GM10248 (cell line): ENCODE results near the gene GCH1.
"Not testable (repeated sequence)": the region's sequence is repeated elsewhere in the genome, so short reads cannot be mapped to it uniquely, and the experiment has no call there.

Experiments used
- CTCF ChIA-PET: fragments of 300-600 bp; sonication (Branson Sonifier 250); formaldehyde crosslinking; extraction: SDS; loops from one replicate; lab custom pipeline; 2021; ENCODE audit warnings: antibody characterized with exemption; lab: Yijun Ruan, JAX
- POLR2A ChIA-PET: fragments of 350-650 bp; sonication (Branson Sonifier 250); formaldehyde crosslinking; extraction: SDS; loops from one replicate; lab custom pipeline; 2020; ENCODE audit warnings: antibody characterized with exemption; lab: Yijun Ruan, JAX
- DNase-seq: peaks from one replicate; pipeline ENCODE4 v3.0.0; 2012; ENCODE audit errors: extremely low spot score
- TF ChIP-seq, protein P1 (sequence below): IDR thresholded peaks from 2 replicates; pipeline ENCODE4 v1.5.1; 2012; ENCODE audit warnings: mild to moderate bottlenecking, low read depth; ENCODE audit errors: extremely low read depth, missing control alignments, control extremely low read depth

The GCH1 gene

DNA sequence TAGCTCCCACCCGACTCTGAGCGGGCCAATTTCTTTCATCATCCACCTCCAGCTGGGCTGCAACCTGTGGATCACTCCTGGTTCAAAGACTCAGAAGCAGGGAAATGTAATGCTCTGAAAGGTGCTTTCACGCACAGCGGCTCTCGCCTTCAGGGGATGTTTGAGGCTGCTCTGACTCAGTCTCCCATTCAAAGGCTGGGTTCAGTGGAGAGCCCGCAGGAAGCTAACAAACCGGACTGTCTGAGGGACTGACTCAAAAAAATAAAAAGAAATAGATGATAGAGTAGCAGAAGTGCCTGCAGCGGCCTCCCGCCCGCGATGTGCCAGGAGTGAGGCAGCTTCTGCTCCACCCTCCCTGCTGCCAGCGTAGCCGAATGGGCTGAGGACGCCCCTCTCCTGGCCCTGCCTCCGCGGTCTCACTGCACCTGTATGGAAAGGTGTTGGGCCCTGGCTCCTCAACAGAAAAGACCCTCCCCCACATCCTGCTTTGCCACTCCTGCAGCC lies 98.0 kb downstream of the GCH1 start:
- DNase-seq, result no peak
- CTCF ChIA-PET, result interaction anchor here (0.6 to 7.9 kb wide), 23 partner anchors 9 to 354 kb away, joined by 3 to 79 read pairs (median 6); no protein-coding TSS in a partner anchor
- POLR2A ChIA-PET, result no interaction called here
- TF ChIP-seq, protein P1, sequence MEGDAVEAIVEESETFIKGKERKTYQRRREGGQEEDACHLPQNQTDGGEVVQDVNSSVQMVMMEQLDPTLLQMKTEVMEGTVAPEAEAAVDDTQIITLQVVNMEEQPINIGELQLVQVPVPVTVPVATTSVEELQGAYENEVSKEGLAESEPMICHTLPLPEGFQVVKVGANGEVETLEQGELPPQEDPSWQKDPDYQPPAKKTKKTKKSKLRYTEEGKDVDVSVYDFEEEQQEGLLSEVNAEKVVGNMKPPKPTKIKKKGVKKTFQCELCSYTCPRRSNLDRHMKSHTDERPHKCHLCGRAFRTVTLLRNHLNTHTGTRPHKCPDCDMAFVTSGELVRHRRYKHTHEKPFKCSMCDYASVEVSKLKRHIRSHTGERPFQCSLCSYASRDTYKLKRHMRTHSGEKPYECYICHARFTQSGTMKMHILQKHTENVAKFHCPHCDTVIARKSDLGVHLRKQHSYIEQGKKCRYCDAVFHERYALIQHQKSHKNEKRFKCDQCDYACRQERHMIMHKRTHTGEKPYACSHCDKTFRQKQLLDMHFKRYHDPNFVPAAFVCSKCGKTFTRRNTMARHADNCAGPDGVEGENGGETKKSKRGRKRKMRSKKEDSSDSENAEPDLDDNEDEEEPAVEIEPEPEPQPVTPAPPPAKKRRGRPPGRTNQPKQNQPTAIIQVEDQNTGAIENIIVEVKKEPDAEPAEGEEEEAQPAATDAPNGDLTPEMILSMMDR, result no peak

DNA sequence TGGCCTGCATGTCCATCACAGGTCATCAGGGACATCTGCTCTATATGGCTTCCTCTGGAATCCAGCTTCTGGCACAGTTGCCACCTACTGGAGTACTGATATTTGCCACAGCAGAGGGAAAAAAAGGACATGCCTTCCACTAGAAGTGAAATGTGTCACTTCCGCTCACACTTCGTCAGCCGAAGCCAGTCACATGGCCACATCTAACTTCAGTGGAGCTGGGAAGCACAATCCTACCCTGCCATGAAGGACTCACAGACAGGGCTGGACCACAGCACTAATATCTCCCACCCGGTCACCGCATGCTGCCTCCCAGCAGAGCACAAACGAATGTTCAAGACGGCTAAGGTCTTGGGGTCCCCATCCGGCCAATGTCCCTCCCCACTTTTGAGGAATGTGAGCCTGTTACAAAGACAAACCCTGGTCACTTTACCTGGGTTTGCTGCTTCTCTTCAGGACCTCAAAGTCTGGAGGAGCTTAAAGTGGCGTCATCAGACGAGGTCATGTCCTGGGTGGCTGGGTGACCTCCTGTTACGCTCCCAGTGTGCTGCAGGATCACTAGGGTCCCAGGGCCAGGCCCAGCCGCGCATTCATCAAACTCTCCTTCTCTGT lies 98.6 kb downstream of the GCH1 start:
- no peak for DNase-seq
- TF ChIP-seq, protein P1, result no peak
- ChIA-PET CTCF (interaction anchor here (0.6 to 7.9 kb wide), 15 partner anchors 10 to 239 kb away, joined by 3 to 79 read pairs (median 10); no protein-coding TSS in a partner anchor), POLR2A (no interaction called here)

DNA sequence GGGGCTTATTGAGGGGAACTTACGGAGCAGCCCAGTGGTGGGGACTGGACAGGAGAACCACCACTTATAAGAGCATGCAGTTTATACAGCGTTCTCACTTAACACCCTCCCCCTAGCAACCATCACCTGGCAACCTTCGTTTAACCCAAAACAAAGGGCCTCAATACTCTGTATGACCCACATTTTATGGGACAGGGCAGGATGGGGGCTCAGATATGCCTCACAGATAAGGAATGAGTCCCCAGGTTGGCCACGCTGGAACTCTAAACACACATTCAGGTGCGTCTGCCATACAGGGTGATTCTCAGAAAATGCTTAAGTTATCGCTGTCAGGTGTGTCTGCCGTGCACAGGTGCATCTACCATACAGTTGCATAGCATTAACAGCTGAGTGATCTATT lies 99.2 kb downstream of the GCH1 start:
- ChIA-PET CTCF (interaction anchor here (1.2 to 7.9 kb wide), 7 partner anchors 10 to 238 kb away, joined by 3 to 79 read pairs (median 25); no protein-coding TSS in a partner anchor), POLR2A (no interaction called here)
- TF ChIP-seq, protein P1, result no peak
- DNase-seq, result no peak

DNA sequence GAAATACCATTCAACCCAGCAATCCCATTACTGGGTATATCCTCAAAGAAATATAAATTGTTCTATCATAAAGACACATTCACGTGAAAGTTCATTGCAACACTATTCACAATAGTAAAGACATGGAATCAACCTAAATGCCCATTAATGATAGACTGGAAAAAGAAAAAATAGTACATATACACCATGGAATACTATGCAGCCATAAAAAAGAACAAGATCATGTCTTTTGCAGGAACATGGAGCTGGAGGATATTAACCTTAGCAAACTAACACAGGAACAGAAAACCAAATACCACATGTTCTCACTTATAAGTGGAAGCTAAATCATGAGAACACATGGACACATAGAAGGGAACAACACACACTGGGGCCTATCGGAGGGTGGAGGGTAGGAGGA lies 101.1 kb downstream of the GCH1 start:
- POLR2A ChIA-PET, DNase-seq, CTCF ChIA-PET: not testable (repeated sequence)

DNA sequence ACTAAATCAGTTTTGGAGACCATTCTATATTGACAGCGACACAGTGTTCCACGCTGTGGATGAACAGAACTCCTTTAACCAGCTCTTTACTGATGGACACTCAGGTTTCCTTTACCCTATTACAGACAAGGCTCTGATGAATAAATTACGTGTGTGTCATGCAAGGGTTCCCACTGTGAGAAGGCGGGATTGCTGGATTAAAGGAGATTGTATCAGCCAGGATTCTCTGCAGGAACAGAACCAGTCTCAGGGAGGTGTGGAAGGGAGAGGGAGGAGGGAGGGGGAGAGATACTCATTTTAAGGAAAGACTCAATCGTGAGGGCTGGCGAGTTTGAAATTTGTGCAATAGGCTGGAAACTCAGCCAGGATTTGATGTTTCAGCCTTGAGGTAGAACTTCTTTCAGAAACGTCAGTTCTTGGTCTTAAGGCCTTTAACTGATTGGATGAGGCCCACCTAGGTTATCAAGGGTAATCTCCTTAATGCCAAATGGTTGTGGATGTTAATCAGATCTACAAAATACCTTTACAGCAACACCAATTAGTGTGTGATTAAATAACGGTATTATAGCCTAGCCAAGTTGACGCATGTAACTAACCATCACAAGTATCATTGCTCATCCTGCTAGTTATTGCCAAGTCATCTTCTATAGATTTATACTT lies 104.0 kb downstream of the GCH1 start:
- TF ChIP-seq, protein P1, result no peak
- no peak for DNase-seq
- CTCF ChIA-PET, result no interaction called here
- POLR2A ChIA-PET, result no interaction called here

DNA sequence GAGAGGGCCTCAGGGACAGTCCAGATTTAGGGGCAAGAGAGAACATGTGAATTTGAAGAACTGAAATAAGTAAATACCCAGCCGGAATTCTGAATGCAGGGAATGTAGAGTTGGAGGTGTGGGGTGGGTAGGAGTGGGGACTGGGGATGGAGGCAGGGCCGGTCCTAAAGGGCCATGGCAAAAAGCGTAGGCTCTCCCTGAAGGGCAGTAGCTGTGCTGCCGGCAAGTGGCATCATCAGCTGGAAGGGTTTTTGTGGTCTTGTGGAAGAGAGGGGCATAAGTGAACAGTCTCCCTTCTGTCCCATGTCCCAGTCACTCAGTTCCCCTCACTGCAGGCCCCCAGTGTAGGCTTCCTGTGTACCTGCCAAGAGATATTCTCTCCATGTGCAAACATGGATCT lies 104.6 kb downstream of the GCH1 start:
- ChIA-PET POLR2A (no interaction called here), CTCF (interaction anchor here (4.8 to 8.8 kb wide), 2 partner anchors 8 to 22 kb away, joined by 39 to 79 read pairs; no protein-coding TSS in a partner anchor)
- TF ChIP-seq, protein P1, result no peak
- DNase-seq, result no peak

DNA sequence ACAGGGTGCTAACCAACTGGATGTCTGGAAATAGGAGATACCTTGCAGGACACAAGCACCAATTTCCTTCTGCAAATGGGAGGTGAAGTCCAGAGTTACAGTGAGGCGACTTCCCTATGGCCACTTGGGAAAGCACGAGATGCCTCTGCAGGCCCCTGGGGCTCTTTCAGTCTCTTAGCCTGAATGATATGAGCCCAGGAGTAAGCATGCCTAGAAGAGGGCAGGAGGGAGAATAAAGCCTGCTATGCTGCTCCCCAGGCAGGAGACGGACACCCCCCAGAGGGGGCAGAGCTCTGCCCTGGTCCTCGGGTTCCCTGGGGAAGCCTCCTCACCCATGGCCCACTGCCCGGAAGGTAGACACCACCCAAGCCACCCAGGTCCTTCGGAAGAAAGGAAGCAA lies 105.1 kb downstream of the GCH1 start:
- no peak for DNase-seq
- ChIA-PET POLR2A (no interaction called here), CTCF (interaction anchor here (4.8 to 8.8 kb wide), 2 partner anchors 8 to 22 kb away, joined by 39 to 79 read pairs; no protein-coding TSS in a partner anchor)
- TF ChIP-seq, protein P1, result no peak
